GM06990 (cell line): ENCODE results near the gene REX1BD.
"Not testable (repeated sequence)": the region's sequence is repeated elsewhere in the genome, so short reads cannot be mapped to it uniquely, and the experiment has no call there.

Source experiments
- DNase-seq: peaks from one replicate; pipeline ENCODE4 v3.0.0-alpha.2; 2011; ENCODE audit not compliant: insufficient read length; ENCODE audit errors: extremely low read depth
- H3K27me3 ChIP-seq: replicated peaks from 2 replicates; pipeline ENCODE4 v1.6.0; 2011; ENCODE audit warnings: low read length; ENCODE audit not compliant: control insufficient read depth, insufficient read depth
- H3K36me3 ChIP-seq: 2 replicates; pipeline ENCODE4 v1.5.1; 2011; ENCODE audit warnings: low read length; ENCODE audit not compliant: control insufficient read depth, insufficient read depth
- H3K4me3 ChIP-seq: replicated peaks from 2 replicates; pipeline ENCODE4 v1.5.1; 2011; ENCODE audit warnings: low read depth, mild to moderate bottlenecking, control low read depth, low read length
- TF ChIP-seq, protein P1 (sequence below): IDR thresholded peaks from 2 replicates; pipeline ENCODE4 v1.5.1; 2011; ENCODE audit warnings: low read length, control low read depth, mild to moderate bottlenecking, inconsistent platforms; ENCODE audit not compliant: insufficient read depth, poor library complexity, severe bottlenecking

Gene REX1BD

DNA sequence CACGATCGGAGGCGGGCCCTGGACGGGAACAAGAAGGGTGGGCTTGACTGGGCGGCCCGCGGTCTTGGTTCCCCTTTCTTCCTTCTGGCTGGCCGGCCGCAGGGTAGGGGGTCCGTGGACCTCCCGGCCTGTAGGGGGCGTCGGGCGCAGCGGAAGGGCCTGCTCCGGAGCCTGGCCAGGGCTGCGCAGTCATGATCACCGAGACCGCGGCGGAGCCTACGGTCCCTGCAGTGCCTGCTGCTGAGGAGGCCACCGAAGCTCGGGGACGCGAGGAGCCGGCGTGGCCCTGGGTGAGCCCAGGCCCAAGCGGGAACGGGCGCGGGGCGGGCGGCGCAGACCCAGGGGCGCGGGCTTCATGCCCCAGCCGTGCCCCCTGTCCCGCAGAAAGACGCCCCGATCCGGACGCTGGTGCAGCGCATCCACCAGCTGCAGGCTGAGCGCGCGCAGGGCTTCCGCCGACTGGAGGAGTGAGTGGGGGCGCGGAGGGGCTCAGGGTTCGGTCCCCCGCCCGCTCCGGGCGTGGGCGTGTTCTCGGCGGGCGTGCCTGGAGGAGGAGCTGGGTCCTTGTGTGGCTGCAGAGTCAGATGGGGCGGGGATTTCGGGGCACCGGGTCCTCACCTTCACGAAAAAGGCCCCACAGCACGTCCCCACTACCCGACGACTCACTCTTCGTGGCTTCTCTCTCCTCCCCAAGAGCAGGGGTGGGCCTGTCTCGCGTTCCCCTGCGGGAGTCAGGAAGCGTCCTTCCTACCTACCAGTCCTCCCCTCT lies at the start of gene REX1BD:
Gene REX1BD (plus strand): TSS at position 188 of the 769 bp plus-strand sequence. CDS start 4 bp downstream, at position 192.
- TF ChIP-seq, protein P1, sequence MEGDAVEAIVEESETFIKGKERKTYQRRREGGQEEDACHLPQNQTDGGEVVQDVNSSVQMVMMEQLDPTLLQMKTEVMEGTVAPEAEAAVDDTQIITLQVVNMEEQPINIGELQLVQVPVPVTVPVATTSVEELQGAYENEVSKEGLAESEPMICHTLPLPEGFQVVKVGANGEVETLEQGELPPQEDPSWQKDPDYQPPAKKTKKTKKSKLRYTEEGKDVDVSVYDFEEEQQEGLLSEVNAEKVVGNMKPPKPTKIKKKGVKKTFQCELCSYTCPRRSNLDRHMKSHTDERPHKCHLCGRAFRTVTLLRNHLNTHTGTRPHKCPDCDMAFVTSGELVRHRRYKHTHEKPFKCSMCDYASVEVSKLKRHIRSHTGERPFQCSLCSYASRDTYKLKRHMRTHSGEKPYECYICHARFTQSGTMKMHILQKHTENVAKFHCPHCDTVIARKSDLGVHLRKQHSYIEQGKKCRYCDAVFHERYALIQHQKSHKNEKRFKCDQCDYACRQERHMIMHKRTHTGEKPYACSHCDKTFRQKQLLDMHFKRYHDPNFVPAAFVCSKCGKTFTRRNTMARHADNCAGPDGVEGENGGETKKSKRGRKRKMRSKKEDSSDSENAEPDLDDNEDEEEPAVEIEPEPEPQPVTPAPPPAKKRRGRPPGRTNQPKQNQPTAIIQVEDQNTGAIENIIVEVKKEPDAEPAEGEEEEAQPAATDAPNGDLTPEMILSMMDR: peak; percentile 94
- no peaks in the 10 kb centered on the region for H3K27me3 ChIP-seq
- H3K36me3 ChIP-seq: peaks cover 4% of the 10 kb centered on the region
- peak; percentile 93 for DNase-seq
- peak within 1 kb of the TSS; percentile 76 for H3K4me3 ChIP-seq

DNA sequence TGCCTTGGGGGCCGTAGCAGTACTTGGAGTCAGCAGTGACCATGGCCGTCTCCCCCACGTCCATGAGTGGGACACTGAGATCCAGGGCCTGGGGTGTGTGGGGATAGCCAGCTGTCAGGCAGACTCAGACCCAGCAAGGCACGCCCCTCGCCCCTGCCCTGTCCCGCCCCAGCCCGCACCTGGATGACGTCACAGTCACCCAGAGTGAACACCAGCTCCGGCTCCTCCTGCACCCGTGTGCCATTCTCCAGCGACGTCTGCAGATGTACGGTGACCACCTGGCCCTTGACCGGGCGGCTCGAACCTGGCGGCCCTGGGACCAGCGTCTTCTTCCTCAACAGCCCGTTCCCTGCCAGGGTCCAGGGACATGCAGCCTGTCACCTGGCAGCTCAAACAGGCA lies 49.2 kb upstream of the REX1BD start:
- TF ChIP-seq, protein P1: no peak
- H3K27me3 ChIP-seq: no peaks in the 10 kb centered on the region
- peaks cover 30% of the 10 kb centered on the region for H3K36me3 ChIP-seq
- DNase-seq: no peak
- H3K4me3 ChIP-seq: no peak overlapping the region

DNA sequence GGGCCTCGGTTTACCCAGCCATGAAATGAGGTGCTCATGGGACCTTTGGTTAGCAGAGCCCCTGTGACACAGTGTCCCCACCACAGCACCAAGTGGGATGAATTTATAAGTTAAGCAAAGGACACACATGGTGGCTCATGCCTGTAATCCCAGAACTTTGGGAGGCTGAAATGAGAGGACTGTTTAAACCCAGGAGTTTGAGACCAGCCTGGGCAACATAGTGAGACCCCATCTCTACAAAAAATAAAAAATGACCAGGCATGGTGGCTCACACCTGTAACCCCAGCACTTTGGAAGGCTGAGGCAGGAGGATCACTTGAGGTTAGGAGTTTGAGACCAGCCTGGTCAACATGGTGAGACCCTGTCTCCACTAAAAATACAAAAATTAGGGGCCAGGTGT lies 48.4 kb upstream of the REX1BD start:
- peaks cover 30% of the 10 kb centered on the region for H3K36me3 ChIP-seq
- DNase-seq, H3K27me3 ChIP-seq, H3K4me3 ChIP-seq: not testable (repeated sequence)

DNA sequence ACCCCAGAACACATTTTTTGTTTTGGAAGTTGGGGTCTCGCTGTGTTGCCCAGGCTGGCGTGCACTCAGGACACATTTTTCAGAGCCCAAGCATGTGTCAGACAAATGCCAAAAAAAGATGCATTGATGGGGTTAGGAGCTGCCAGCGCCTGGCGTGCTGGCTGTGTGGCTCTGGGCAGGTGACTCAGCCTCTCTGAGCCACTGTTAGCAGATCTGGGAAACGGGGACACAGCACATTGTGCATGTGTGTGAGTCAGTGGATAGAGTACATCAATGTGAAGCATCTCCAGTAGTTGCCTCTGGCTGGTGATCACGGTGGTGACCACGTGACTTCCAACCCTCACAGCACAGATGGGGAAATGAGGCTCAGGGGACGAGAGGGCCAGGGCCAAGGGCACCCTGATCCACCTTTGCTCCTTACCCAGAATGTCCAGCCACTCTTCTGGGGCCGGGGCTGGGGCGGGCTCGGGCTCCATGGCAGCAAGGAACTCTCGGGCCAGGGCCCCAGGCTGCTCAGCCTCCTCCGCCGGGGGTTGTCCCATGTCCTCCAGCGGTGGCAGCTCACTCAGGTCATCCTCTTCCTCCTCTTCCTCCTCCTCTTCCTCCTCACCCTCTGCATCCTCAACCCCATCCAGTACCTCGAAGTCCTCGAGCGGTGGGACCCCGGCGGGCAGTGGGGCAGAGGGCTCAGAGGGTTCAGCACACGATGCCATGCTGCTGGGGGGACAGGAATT lies 47.2 kb upstream of the REX1BD start:
- H3K4me3 ChIP-seq: no peak overlapping the region
- TF ChIP-seq, protein P1: no peak
- no peaks in the 10 kb centered on the region for H3K27me3 ChIP-seq
- peaks cover 24% of the 10 kb centered on the region for H3K36me3 ChIP-seq
- DNase-seq: no peak

DNA sequence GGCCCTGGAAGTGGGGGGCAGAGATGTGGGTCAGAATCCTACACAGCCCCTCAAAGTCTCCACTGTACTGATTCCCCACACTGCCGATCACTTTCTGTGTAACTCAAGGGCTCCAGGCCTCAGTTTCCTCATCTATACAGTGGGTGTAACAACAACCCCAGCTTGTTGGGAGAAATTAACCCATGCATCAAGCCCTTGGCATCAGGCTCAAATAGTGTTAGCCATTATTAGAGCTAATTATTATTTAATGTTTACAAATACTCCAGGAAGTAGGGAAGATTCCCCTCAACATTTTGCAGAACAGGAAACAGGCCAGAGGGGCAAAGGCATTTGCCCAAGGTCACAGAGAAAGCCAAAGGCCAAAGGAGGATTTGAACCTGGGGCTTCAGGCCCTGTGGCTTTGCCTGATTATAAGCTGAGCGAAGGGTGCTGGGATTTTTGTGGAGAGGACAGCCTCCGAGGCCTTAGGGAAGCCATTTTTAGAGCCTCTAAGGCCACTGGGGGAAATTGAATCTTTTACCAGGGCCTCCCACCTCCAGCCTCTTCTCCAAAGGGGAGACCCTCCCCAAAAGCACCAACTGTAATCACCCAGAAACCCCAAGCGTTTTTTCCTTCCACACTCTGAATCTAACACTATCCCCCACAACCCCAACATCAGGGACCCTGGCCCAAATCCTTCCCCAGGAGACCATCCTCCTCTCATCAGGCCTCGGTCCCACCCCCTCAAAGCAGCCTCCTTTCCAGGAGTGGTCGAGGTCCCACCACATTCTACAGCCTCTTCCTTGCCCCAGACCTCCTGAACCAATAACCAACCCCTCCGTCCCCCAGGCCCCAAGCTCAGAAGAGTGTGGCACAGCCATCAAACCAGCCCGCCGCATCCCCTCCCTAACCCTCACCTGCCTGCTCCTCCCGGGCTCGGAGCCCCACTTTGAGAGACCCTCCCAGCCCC lies 46.3 kb upstream of the REX1BD start:
- peak overlapping the region; percentile 87 for H3K4me3 ChIP-seq
- no peaks in the 10 kb centered on the region for H3K27me3 ChIP-seq
- H3K36me3 ChIP-seq: peaks cover 19% of the 10 kb centered on the region
- TF ChIP-seq, protein P1: no peak
- no peak for DNase-seq
